Osteoblast (primary cell): ENCODE results near the gene IL5RA. TPM values are rescaled to one million over a fixed set of nuclear protein-coding genes. Genes with fewer than 3 reads are reported as not detected.

ENCODE experiments used
- DNase-seq: peaks from one replicate; pipeline ENCODE4 v3.0.0; 2011; ENCODE audit warnings: low spot score, mixed read lengths; ENCODE audit not compliant: insufficient read length; ENCODE audit errors: missing footprints
- H2AFZ ChIP-seq: 2 replicates; pipeline ENCODE4 v1.6.0; 2011; ENCODE audit warnings: mild to moderate bottlenecking, low read length
- H3K27ac ChIP-seq: 2 replicates; pipeline ENCODE4 v1.5.1; 2011; ENCODE audit warnings: mild to moderate bottlenecking, low read depth, low read length, moderate library complexity
- H3K27me3 ChIP-seq: 2 replicates; pipeline ENCODE4 v1.6.0; 2012; ENCODE audit warnings: mild to moderate bottlenecking, control low read depth, inconsistent platforms, low read length, moderate library complexity; ENCODE audit not compliant: insufficient read depth
- H3K36me3 ChIP-seq: 2 replicates; pipeline ENCODE4 v1.5.1; 2011; ENCODE audit warnings: mild to moderate bottlenecking, low read length, control low read depth, moderate library complexity; ENCODE audit not compliant: insufficient read depth
- H3K4me1 ChIP-seq: 2 replicates; pipeline ENCODE4 v1.5.1; 2011; ENCODE audit warnings: mild to moderate bottlenecking, low read length, control low read depth, moderate library complexity; ENCODE audit not compliant: insufficient read depth
- H3K4me2 ChIP-seq: 2 replicates; pipeline ENCODE4 v1.6.0; 2011; ENCODE audit warnings: mild to moderate bottlenecking, low read length; ENCODE audit not compliant: insufficient read depth
- H3K4me3 ChIP-seq: fragments of 200-600 bp; sonication (generic); 3 replicates; pipeline ENCODE4 v1.5.1; 2012; ENCODE audit warnings: mild to moderate bottlenecking, low read length, inconsistent platforms; ENCODE audit not compliant: insufficient read depth
- H3K79me2 ChIP-seq: 2 replicates; pipeline ENCODE4 v1.6.0; 2012; ENCODE audit warnings: mild to moderate bottlenecking, low read length, control low read depth, inconsistent platforms; ENCODE audit not compliant: insufficient read depth
- H3K9me3 ChIP-seq: 2 replicates; pipeline ENCODE4 v1.5.1; 2011; ENCODE audit warnings: low read depth, low read length, control low read depth
- H4K20me1 ChIP-seq: 2 replicates; pipeline ENCODE4 v1.6.0; 2012; ENCODE audit warnings: mild to moderate bottlenecking, low read length, control low read depth; ENCODE audit not compliant: insufficient read depth
- CTCF ChIP-seq: IDR thresholded peaks from 2 replicates; pipeline ENCODE4 v1.5.1; 2011; ENCODE audit warnings: mild to moderate bottlenecking, low read depth, low read length, moderate library complexity; ENCODE audit errors: extremely low read depth
- total RNA-seq: library from RNA; depleted of rRNA; stranded (reverse); fragments of >200 nt; gene quantifications from 2 replicates; pipeline ENCODE4 v1.2.3, GENCODE V29; 2012

The IL5RA gene
- total RNA-seq, 1 donor: not detected

- DNase-seq: peak; percentile 58
- Histone ChIP-seq H3K9me3 (no peaks in the 10 kb centered on the region), H3K27me3 (no peaks in the 10 kb centered on the region), H3K4me2 (no peak overlapping the region), H4K20me1 (no peaks in the 10 kb centered on the region), H3K4me3 (no peak overlapping the region), H3K36me3 (no peaks in the 10 kb centered on the region), H2AFZ (no peak overlapping the region), H3K27ac (no peak overlapping the region), H3K4me1 (no peaks in the 10 kb centered on the region), H3K79me2 (no peaks in the 10 kb centered on the region)
- no peak for TF ChIP-seq CTCF
Measured at GRCh38 chr3:3059645-3060044, 50.5 kb downstream of the IL5RA start.

GRCh38 chr3:3053974-3054373 lies 56.2 kb downstream of the IL5RA start:
- Histone ChIP-seq H3K9me3 (no peaks in the 10 kb centered on the region), H3K79me2 (no peaks in the 10 kb centered on the region), H4K20me1 (no peaks in the 10 kb centered on the region), H3K36me3 (no peaks in the 10 kb centered on the region), H3K4me2 (no peak overlapping the region), H3K4me1 (no peaks in the 10 kb centered on the region), H2AFZ (no peak overlapping the region), H3K4me3 (no peak overlapping the region), H3K27ac (no peak overlapping the region), H3K27me3 (no peaks in the 10 kb centered on the region)
- no peak for DNase-seq
- no peak for TF ChIP-seq CTCF

GRCh38 chr3:3038201-3038991 lies 71.8 kb downstream of the IL5RA start:
- H3K27me3 ChIP-seq: no peaks in the 10 kb centered on the region
- no peaks in the 10 kb centered on the region for H3K4me1 ChIP-seq
- no peaks in the 10 kb centered on the region for H3K36me3 ChIP-seq
- no peak overlapping the region for H2AFZ ChIP-seq
- no peaks in the 10 kb centered on the region for H3K79me2 ChIP-seq
- no peak for DNase-seq
- no peaks in the 10 kb centered on the region for H4K20me1 ChIP-seq
- H3K4me3 ChIP-seq: no peak overlapping the region
- H3K27ac ChIP-seq: no peak overlapping the region
- TF ChIP-seq CTCF: no peak
- no peaks in the 10 kb centered on the region for H3K9me3 ChIP-seq
- H3K4me2 ChIP-seq: no peak overlapping the region

GRCh38 chr3:3037156-3037555 lies 73.0 kb downstream of the IL5RA start:
- H3K27me3 ChIP-seq: no peaks in the 10 kb centered on the region
- no peaks in the 10 kb centered on the region for H4K20me1 ChIP-seq
- no peak overlapping the region for H3K4me2 ChIP-seq
- no peaks in the 10 kb centered on the region for H3K4me1 ChIP-seq
- H3K9me3 ChIP-seq: no peaks in the 10 kb centered on the region
- TF ChIP-seq CTCF: no peak
- H2AFZ ChIP-seq: no peak overlapping the region
- DNase-seq: no peak
- no peak overlapping the region for H3K27ac ChIP-seq
- H3K4me3 ChIP-seq: no peak overlapping the region
- H3K36me3 ChIP-seq: no peaks in the 10 kb centered on the region
- no peaks in the 10 kb centered on the region for H3K79me2 ChIP-seq
